Measurements from ENCODE around the gene PCCA. TPM values are rescaled to one million over a fixed set of nuclear protein-coding genes. Genes with fewer than 3 reads are reported as not detected.
"Not testable (repeated sequence)": the region's sequence is repeated elsewhere in the genome, so short reads cannot be mapped to it uniquely, and the experiment has no call there.

PCCA gene
- total RNA-seq, 1 donor from 2014 or later = 51.6 TPM

- no peak for DNase-seq
Measured at GRCh38 chr13:100314132-100314910, 225.4 kb downstream of the PCCA start.

GRCh38 chr13:100315522-100315921 is 226.6 kb downstream of the PCCA start:
- no peak for DNase-seq

GRCh38 chr13:100318473-100318872 is 229.6 kb downstream of the PCCA start:
- not testable (repeated sequence) for DNase-seq

GRCh38 chr13:100323937-100324336 is 235.0 kb downstream of the PCCA start:
- DNase-seq = no peak

- DNase-seq = no peak
Measured at GRCh38 chr13:100330662-100331061, 241.8 kb downstream of the PCCA start.

- DNase-seq = no peak
Measured at GRCh38 chr13:100333141-100333540, 244.2 kb downstream of the PCCA start.

- DNase-seq = no peak
Measured at GRCh38 chr13:100334214-100334613, 245.3 kb downstream of the PCCA start.

GRCh38 chr13:100336795-100337516 is 248.1 kb downstream of the PCCA start:
- DNase-seq = no peak

- DNase-seq = no peak
Measured at GRCh38 chr13:100338275-100338674, 249.4 kb downstream of the PCCA start.

GRCh38 chr13:100339411-100339940 is 250.6 kb downstream of the PCCA start:
- DNase-seq = no peak

- no peak for DNase-seq
Measured at GRCh38 chr13:100340865-100341264, 252.0 kb downstream of the PCCA start.

GRCh38 chr13:100341327-100341726 is 252.4 kb downstream of the PCCA start:
- no peak for DNase-seq

- DNase-seq = no peak
Measured at GRCh38 chr13:100344544-100344943, 255.7 kb downstream of the PCCA start.

GRCh38 chr13:100347968-100348367 is 259.1 kb downstream of the PCCA start:
- peak; percentile 21 for DNase-seq

- peak; percentile 28 for DNase-seq
Measured at GRCh38 chr13:100349594-100349993, 260.7 kb downstream of the PCCA start.

- no peak for DNase-seq
Measured at GRCh38 chr13:100350601-100351000, 261.7 kb downstream of the PCCA start.

- no peak for DNase-seq
Measured at GRCh38 chr13:100356426-100356825, 267.5 kb downstream of the PCCA start.

GRCh38 chr13:100356889-100357288 is 268.0 kb downstream of the PCCA start:
- DNase-seq = no peak

GRCh38 chr13:100357764-100358163 is 268.9 kb downstream of the PCCA start:
- no peak for DNase-seq

- peak; percentile 12 for DNase-seq
Measured at GRCh38 chr13:100361504-100361903, 272.6 kb downstream of the PCCA start.

- no peak for DNase-seq
Measured at GRCh38 chr13:100362371-100362770, 273.5 kb downstream of the PCCA start.

- no peak for DNase-seq
Measured at GRCh38 chr13:100362781-100363180, 273.9 kb downstream of the PCCA start.

- DNase-seq = no peak
Measured at GRCh38 chr13:100363285-100363711, 274.4 kb downstream of the PCCA start.

GRCh38 chr13:100363874-100364273 is 275.0 kb downstream of the PCCA start:
- no peak for DNase-seq
